Activated T-helper 2 cell treated with anti-CD3 and anti-CD28 coated beads, Interferon-gamma antibody, Interleukin-2, Interleukin-4, amounts not matched to agents 10 μg/mL and 5 μg/mL and 100 μg/mL, durations not matched to agents 14 hours and 24 hours and 36 hours (primary cell): ENCODE data around the gene ABCG2. TPM values are rescaled to one million over a fixed set of nuclear protein-coding genes. Genes with fewer than 3 reads are reported as not detected.
"Not testable (repeated sequence)": the region's sequence is repeated elsewhere in the genome, so short reads cannot be mapped to it uniquely, and the experiment has no call there.

ENCODE experiments used
- DNase-seq: peaks from one replicate; pipeline ENCODE4 v3.0.0; 2021; ENCODE audit warnings: low spot score
- H3K27ac Mint-ChIP-seq: one replicate; pipeline ENCODE4 v1.8.0; 2021; ENCODE audit warnings: mixed read lengths
- H3K27me3 Mint-ChIP-seq: one replicate; pipeline ENCODE4 v1.8.0; 2021; ENCODE audit warnings: low read depth, mixed read lengths
- H3K36me3 Mint-ChIP-seq: one replicate; pipeline ENCODE4 v1.8.0; 2021; ENCODE audit warnings: low read depth, mixed read lengths
- H3K4me1 Mint-ChIP-seq: one replicate; pipeline ENCODE4 v1.8.0; 2021; ENCODE audit warnings: low read depth, mixed read lengths
- H3K4me3 Mint-ChIP-seq: one replicate; pipeline ENCODE4 v1.8.0; 2021; ENCODE audit warnings: low read depth, mild to moderate bottlenecking, moderate library complexity, mixed read lengths
- H3K9me3 Mint-ChIP-seq: one replicate; pipeline ENCODE4 v1.8.0; 2021; ENCODE audit warnings: mixed read lengths
- intact Hi-C: fragments of 100-400 bp; cut with micrococcal nuclease; formaldehyde crosslinking; loops from one replicate; pipeline ENCODE4 v1.15.1; 2023
- total RNA-seq: library from RNA; stranded (reverse); gene quantifications from 2 replicates; pipeline ENCODE4 v1.2.3, GENCODE V29; 2022

The ABCG2 gene
- total RNA-seq, 1 donor from 2014 or later: 0.89 TPM

DNA sequence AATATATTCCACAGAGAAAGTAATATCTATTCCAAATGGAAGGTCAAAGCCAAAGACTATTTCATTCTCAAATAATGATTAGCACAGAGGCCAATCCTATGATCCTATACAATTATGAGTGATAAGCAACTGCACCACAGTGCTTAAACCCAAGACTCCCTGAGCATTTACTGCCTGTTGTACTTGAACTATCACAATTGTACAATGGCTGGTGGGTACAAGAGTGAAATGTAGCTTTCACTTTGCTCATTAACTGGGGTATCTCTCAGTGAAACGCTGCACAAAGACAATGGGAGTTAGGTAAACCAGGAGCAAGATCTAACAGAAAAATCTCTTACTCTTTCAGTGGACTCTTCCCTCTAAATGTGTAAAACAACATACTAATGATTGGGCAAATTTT, 24.3 kb downstream of the ABCG2 start:
- H3K27me3 Mint-ChIP-seq: peaks cover 4% of the 10 kb centered on the region
- H3K27ac Mint-ChIP-seq: no peak overlapping the region
- intact Hi-C loops: no loop called here

DNA sequence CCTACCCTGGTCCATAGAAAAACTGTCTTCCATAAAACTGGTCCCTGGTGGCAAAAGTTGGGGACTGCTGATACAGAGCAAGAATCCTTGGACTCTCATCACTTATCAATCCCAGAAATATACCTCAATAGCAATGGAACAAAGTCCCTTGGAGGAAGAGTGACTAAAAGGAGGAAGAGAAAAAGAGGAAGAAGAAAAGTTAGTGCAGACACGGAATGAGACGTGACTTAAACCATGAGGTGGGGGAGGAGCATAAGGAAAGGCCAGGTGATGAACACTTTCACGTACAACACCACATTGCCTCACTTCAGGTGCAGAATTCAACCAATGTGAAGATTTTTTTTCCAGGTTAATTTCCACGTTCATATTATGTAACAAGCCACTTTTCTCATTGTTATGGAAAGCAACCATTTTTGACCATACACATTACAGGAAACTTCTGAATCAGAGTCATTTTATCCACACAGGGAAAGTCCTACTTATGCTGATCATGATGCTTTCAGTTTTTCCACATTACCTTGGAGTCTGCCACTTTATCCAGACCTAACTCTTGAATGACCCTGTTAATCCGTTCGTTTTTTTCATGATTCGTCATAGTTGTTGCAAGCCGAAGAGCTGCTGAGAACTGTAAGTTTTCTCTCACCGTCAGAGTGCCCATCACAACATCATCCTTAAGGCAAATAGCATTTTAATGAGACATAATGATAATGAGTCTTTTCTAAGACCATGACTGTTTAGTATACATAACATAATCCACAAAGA, 27.7 kb downstream of the ABCG2 start:
- Mint-ChIP-seq H3K9me3 (peaks cover 4% of the 10 kb centered on the region), H3K36me3 (no peaks in the 10 kb centered on the region), H3K27ac (no peak overlapping the region), H3K4me1 (no peaks in the 10 kb centered on the region), H3K4me3 (no peak overlapping the region), H3K27me3 (peaks cover 4% of the 10 kb centered on the region)
- intact Hi-C loops: no loop called here
- no peak for DNase-seq

More for the DNA sequence above, 24.3 kb downstream of the ABCG2 start:
- no peak overlapping the region for H3K4me3 Mint-ChIP-seq
- no peak for DNase-seq
- H3K4me1 Mint-ChIP-seq: no peaks in the 10 kb centered on the region
- no peaks in the 10 kb centered on the region for H3K36me3 Mint-ChIP-seq
- H3K9me3 Mint-ChIP-seq: no peaks in the 10 kb centered on the region

GRCh38 chr4:88130003-88130402, 28.4 kb downstream of the ABCG2 start:
- Mint-ChIP-seq H3K27ac (no peak overlapping the region), H3K4me1 (no peaks in the 10 kb centered on the region), H3K36me3 (no peaks in the 10 kb centered on the region), H3K4me3 (no peak overlapping the region), H3K9me3 (peaks cover 7% of the 10 kb centered on the region), H3K27me3 (peaks cover 4% of the 10 kb centered on the region)
- intact Hi-C loops: no loop called here
- DNase-seq: no peak

- H3K9me3 Mint-ChIP-seq: peaks cover 43% of the 10 kb centered on the region
- H3K27ac Mint-ChIP-seq, H3K36me3 Mint-ChIP-seq, intact Hi-C loops, DNase-seq, H3K4me1 Mint-ChIP-seq, H3K4me3 Mint-ChIP-seq, H3K27me3 Mint-ChIP-seq: not testable (repeated sequence)
Measured at GRCh38 chr4:88122260-88122659, 36.2 kb downstream of the ABCG2 start.

DNA sequence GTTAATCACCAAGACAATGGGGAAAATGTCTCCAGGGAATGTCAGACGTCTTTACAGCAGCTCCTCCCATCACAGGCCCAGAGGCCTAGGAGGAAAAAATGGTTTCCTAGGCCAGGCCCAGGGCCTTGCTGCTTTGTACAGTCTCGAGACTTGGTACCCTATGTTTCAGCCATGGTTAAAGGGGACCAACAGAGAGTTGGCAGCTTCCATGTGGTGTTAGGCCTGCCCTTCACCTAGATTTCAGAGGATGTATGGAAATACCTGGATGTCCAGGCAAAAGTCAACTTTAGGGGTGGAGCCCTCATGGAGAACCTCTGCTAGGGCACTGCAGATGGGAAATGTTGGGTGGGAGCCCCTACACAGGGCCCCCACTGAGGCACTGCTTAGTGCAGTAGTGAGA, 38.5 kb downstream of the ABCG2 start:
- peaks cover 4% of the 10 kb centered on the region for H3K36me3 Mint-ChIP-seq
- intact Hi-C loops: no loop called here
- DNase-seq: no peak
- H3K9me3 Mint-ChIP-seq: peaks cover 36% of the 10 kb centered on the region
- no peaks in the 10 kb centered on the region for H3K27me3 Mint-ChIP-seq
- no peak overlapping the region for H3K27ac Mint-ChIP-seq
- no peaks in the 10 kb centered on the region for H3K4me1 Mint-ChIP-seq
- no peak overlapping the region for H3K4me3 Mint-ChIP-seq

DNA sequence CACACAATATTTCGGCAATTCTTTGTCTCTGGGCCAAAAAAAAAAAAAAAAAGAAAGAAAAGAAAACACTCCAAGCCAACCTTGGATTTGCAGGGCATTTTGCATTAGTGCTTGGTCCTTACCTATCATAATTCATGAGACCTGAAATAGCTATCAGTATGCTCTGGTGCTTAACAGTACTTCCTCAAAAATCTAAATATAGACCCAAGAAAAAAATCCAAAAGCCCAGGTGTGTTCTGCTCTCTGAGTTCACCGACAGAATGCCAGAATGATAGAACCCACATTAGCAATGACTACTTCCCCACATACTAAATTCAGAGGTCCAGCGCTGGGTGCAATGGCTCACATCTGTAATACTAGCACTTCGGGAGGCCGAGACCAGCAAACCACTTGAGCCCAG, 42.9 kb downstream of the ABCG2 start:
- Mint-ChIP-seq H3K9me3 (peaks cover 24% of the 10 kb centered on the region), H3K4me3 (no peak overlapping the region), H3K27me3 (no peaks in the 10 kb centered on the region), H3K4me1 (no peaks in the 10 kb centered on the region), H3K36me3 (peaks cover 4% of the 10 kb centered on the region), H3K27ac (no peak overlapping the region)
- intact Hi-C loops: no loop called here
- no peak for DNase-seq

GRCh38 chr4:88112856-88113255, 45.6 kb downstream of the ABCG2 start:
- no peaks in the 10 kb centered on the region for H3K27me3 Mint-ChIP-seq
- no peak for DNase-seq
- no peak overlapping the region for H3K27ac Mint-ChIP-seq
- intact Hi-C loops: no loop called here
- H3K4me1 Mint-ChIP-seq: no peaks in the 10 kb centered on the region
- no peaks in the 10 kb centered on the region for H3K36me3 Mint-ChIP-seq
- no peak overlapping the region for H3K4me3 Mint-ChIP-seq
- H3K9me3 Mint-ChIP-seq: no peaks in the 10 kb centered on the region

GRCh38 chr4:88110826-88111225, 47.6 kb downstream of the ABCG2 start:
- Mint-ChIP-seq H3K27me3 (no peaks in the 10 kb centered on the region), H3K4me3 (no peak overlapping the region), H3K4me1 (peaks cover 2% of the 10 kb centered on the region), H3K27ac (no peak overlapping the region), H3K9me3 (no peaks in the 10 kb centered on the region), H3K36me3 (no peaks in the 10 kb centered on the region)
- DNase-seq: no peak
- intact Hi-C loops: no loop called here

DNA sequence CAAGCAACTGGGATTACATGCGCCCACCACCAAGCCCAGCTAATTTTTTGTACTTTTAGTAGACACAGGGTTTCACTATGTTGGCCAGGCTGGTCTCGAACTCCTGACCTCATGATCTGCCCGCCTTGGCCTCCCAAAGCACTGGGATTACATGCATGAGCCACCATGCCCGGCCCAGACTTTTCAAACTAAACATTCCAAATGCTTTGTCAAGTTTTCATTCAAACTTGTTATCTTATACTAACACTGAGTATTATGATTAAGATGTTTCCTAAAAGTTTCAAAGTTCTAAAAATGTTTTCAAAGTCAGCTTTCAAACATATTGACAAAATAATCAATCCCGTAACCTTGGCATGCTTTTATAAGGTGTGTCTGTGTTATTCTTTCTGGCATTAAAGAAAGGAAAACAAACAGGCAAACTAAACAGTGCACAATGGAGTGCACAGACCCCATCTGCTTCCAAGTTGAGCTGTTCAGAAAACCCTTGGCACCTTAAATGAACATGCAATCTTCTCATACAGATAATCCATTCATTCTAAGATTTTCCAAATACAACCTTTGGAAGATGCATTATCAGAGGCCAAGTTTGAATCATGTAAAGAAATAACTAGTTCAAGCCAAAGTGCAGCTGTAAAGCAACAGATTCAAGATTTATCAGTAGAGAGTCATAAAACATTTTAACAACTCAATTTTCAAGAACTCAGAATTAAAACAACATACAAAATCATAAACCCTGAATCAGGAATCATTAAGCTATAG, 49.1 kb downstream of the ABCG2 start:
- DNase-seq: no peak
- Mint-ChIP-seq H3K9me3 (no peaks in the 10 kb centered on the region), H3K4me3 (no peak overlapping the region), H3K27ac (no peak overlapping the region), H3K27me3 (no peaks in the 10 kb centered on the region), H3K36me3 (no peaks in the 10 kb centered on the region), H3K4me1 (peaks cover 2% of the 10 kb centered on the region)
- intact Hi-C loops: no loop called here

DNA sequence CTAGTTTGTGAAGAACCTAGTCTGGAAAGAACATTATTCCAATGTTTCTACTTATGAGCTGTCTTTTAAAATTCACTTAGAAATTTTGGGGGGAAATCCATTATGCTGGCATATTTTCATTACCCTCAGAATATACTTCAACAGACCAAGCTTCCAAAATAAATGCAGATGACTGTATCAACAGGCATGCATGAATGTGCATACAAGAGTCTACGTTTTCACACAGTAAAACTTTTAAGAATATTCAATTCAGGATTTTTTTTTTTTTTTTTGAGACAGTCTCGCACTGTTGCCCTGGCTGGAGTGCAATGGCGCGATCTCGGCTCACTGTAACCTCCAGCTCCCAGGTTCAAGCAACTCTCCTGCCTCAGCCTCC, 49.7 kb downstream of the ABCG2 start:
- intact Hi-C loops: no loop called here
- peaks cover 2% of the 10 kb centered on the region for H3K4me1 Mint-ChIP-seq
- H3K36me3 Mint-ChIP-seq: no peaks in the 10 kb centered on the region
- H3K4me3 Mint-ChIP-seq: no peak overlapping the region
- peaks cover under 1% of the 10 kb centered on the region for H3K27me3 Mint-ChIP-seq
- no peak for DNase-seq
- H3K9me3 Mint-ChIP-seq: no peaks in the 10 kb centered on the region
- H3K27ac Mint-ChIP-seq: no peak overlapping the region

DNA sequence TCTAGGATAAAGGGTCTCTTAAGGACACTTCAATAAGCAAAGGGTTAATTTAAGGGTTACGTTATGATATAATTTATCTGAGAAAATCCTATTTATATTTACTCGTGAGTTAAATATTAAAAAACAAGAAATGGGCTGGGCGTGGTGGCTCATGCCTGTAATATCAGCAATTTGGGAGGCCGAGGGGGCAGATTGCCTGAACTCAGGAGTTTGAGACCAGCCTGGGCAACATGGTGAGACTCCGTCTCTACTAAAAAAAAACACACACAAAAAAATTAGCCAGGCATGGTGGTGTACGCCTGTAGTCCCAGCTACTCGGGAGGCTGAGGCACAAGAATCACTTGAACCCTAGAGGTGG, 50.4 kb downstream of the ABCG2 start:
- H3K4me3 Mint-ChIP-seq, intact Hi-C loops, H3K9me3 Mint-ChIP-seq, H3K36me3 Mint-ChIP-seq, H3K27me3 Mint-ChIP-seq, DNase-seq, H3K4me1 Mint-ChIP-seq, H3K27ac Mint-ChIP-seq: not testable (repeated sequence)

DNA sequence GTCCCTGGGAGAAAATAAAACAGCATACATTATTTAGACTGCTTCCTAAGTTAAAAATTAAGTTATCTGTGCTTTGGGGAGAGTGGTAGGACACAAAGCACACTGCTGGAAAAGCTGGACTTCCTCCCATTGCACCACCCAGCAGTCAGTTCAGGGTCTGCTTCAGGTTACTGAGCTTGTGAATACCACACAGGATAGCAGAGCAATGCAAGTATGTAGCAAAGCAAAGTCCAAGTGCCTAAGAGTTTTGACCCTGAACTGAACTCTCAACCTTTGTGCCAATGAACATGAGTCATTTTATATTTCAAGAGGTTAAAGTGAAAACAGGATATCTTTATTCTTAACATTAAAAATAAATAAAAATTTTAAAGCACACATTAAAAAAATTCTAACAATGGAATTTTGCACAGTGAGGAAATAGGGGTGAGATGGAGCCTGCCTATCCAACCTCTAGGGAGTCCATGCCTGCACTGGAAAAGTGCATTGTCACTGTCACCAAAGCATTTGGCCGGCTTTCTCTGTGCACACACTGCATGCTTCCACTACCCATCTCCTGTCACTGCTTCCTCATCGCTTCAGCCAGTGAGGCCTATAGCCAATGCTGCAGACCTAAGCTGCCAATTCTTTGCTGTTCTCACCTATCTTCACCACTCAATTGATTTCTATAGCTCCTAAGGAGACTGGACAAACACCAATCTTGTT, 50.9 kb downstream of the ABCG2 start:
- intact Hi-C loops: no loop called here
- DNase-seq: no peak
- H3K9me3 Mint-ChIP-seq: no peaks in the 10 kb centered on the region
- no peaks in the 10 kb centered on the region for H3K36me3 Mint-ChIP-seq
- no peak overlapping the region for H3K4me3 Mint-ChIP-seq
- H3K27ac Mint-ChIP-seq: no peak overlapping the region
- H3K4me1 Mint-ChIP-seq: peaks cover 2% of the 10 kb centered on the region
- peaks cover 3% of the 10 kb centered on the region for H3K27me3 Mint-ChIP-seq

DNA sequence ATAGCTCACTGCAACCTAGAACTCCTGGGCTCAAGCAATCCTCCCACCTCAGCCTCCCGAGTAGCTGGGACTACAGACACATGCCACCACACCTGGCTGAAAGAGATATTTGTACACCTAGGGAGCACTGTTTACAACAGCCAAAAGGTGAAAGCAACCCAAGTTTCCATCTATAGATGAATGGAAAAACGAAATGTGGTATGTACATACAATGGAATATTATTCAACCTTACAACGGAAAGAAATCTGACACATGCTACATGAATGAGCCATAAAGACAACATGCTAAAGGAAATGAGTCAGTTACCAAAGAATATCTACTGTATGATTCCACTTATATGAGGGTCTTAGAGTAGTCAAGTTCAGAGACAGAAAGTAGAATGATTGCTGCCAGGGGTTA, 52.2 kb downstream of the ABCG2 start:
- no peak overlapping the region for H3K27ac Mint-ChIP-seq
- no peaks in the 10 kb centered on the region for H3K36me3 Mint-ChIP-seq
- intact Hi-C loops: no loop called here
- no peak overlapping the region for H3K4me3 Mint-ChIP-seq
- no peak for DNase-seq
- H3K4me1 Mint-ChIP-seq: peaks cover 2% of the 10 kb centered on the region
- no peaks in the 10 kb centered on the region for H3K9me3 Mint-ChIP-seq
- peaks cover 3% of the 10 kb centered on the region for H3K27me3 Mint-ChIP-seq
